Measurements from ENCODE around the gene GIPC3.
A peak's percentile ranks its signal among the peaks of the same experiment; 100 is the strongest.

DNA sequence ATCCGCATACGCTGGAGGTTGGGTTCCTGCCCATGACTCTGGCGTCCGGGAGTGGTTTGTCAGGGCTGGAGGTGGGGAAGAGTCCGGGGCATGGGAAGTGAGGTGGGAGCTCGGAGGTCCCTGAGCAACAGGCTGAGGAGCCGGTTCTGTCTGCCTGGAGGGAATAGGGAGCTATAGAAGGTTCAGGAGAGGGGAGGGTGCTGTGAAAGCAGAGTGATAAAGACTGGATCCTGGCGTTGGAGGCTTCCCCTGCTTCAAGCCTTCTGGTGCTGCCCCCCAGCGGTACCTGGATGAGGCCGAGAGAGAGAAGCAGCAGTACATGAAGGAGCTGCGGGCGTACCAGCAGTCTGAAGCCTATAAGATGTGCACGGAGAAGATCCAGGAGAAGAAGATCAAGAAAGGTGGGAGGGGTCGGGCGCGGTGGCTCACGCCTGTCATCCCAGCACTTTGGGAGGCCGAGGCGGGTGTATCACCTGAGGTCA is 10.0 kb upstream of the GIPC3 start:
- TF ChIP-seq, protein P1, sequence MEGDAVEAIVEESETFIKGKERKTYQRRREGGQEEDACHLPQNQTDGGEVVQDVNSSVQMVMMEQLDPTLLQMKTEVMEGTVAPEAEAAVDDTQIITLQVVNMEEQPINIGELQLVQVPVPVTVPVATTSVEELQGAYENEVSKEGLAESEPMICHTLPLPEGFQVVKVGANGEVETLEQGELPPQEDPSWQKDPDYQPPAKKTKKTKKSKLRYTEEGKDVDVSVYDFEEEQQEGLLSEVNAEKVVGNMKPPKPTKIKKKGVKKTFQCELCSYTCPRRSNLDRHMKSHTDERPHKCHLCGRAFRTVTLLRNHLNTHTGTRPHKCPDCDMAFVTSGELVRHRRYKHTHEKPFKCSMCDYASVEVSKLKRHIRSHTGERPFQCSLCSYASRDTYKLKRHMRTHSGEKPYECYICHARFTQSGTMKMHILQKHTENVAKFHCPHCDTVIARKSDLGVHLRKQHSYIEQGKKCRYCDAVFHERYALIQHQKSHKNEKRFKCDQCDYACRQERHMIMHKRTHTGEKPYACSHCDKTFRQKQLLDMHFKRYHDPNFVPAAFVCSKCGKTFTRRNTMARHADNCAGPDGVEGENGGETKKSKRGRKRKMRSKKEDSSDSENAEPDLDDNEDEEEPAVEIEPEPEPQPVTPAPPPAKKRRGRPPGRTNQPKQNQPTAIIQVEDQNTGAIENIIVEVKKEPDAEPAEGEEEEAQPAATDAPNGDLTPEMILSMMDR (IDR thresholded peaks at IDR 0.05): peak in 1 of 6 experiments; percentile 14
- no peak for TF ChIP-seq POLR2A (IDR thresholded peaks at IDR 0.05)
